MM.1S (cell line): ENCODE measurements around the gene MET.
"Not testable (repeated sequence)": the region's sequence is repeated elsewhere in the genome, so short reads cannot be mapped to it uniquely, and the experiment has no call there.

ENCODE experiments used
- DNase-seq: peaks from one replicate; pipeline ENCODE4 v3.0.0-alpha.2; 2015
- H2AFZ ChIP-seq: fragments of 300-600 bp; sonication (generic); 2 replicates; pipeline ENCODE4 v1.6.0; 2016; ENCODE audit warnings: antibody characterized with exemption, low read length
- H3F3A ChIP-seq: fragments of 300-600 bp; sonication (generic); 2 replicates; pipeline ENCODE4 v1.6.1; 2016; ENCODE audit warnings: mild to moderate bottlenecking, antibody characterized with exemption, low read length, moderate library complexity, mixed read lengths; ENCODE audit not compliant: insufficient read depth
- H3K27ac ChIP-seq: fragments of 300-600 bp; sonication (generic); 2 replicates; pipeline ENCODE4 v1.5.1; 2016; ENCODE audit warnings: mild to moderate bottlenecking, low read length
- H3K27me3 ChIP-seq: fragments of 300-600 bp; sonication (generic); replicated peaks from 2 replicates; pipeline ENCODE4 v1.6.0; 2016; ENCODE audit warnings: low read length; ENCODE audit not compliant: insufficient read depth
- H3K36me3 ChIP-seq: fragments of 300-600 bp; sonication (generic); replicated peaks from 2 replicates; pipeline ENCODE4 v1.6.1; 2016; ENCODE audit warnings: mild to moderate bottlenecking, low read length, mixed read lengths; ENCODE audit not compliant: insufficient read depth
- H3K4me1 ChIP-seq: fragments of 300-600 bp; sonication (generic); 2 replicates; pipeline ENCODE4 v1.6.1; 2016; ENCODE audit warnings: low read length, mixed read lengths
- H3K4me2 ChIP-seq: fragments of 300-600 bp; sonication (generic); 2 replicates; pipeline ENCODE4 v1.6.0; 2016; ENCODE audit warnings: low read depth, low read length
- H3K4me3 ChIP-seq: fragments of 300-600 bp; sonication (generic); 2 replicates; pipeline ENCODE4 v1.5.1; 2016; ENCODE audit warnings: low read length, mixed read lengths
- H3K79me2 ChIP-seq: fragments of 300-600 bp; sonication (generic); 2 replicates; pipeline ENCODE4 v1.6.1; 2016; ENCODE audit warnings: mixed run types, low read length, mixed read lengths
- H3K9ac ChIP-seq: fragments of 300-600 bp; sonication (generic); 2 replicates; pipeline ENCODE4 v1.6.1; 2016; ENCODE audit warnings: low read length, mixed read lengths
- H3K9me2 ChIP-seq: fragments of 300-600 bp; sonication (generic); replicated peaks from 2 replicates; pipeline ENCODE4 v1.6.1; 2016; ENCODE audit warnings: mild to moderate bottlenecking, low read length, mixed read lengths; ENCODE audit not compliant: insufficient read depth
- H3K9me3 ChIP-seq: fragments of 300-600 bp; sonication (generic); replicated peaks from 2 replicates; pipeline ENCODE4 v1.6.1; 2016; ENCODE audit warnings: mild to moderate bottlenecking, low read length, mixed read lengths; ENCODE audit not compliant: insufficient read depth
- H4K20me1 ChIP-seq: fragments of 300-600 bp; sonication (generic); 2 replicates; pipeline ENCODE4 v1.6.1; 2016; ENCODE audit warnings: mild to moderate bottlenecking, low read length, moderate library complexity, mixed read lengths; ENCODE audit not compliant: insufficient read depth
- CTCF ChIP-seq: fragments of 300-600 bp; sonication (generic); IDR thresholded peaks from 2 replicates; pipeline ENCODE4 v1.5.1; 2016; ENCODE audit warnings: antibody characterized with exemption, low read length, mixed read lengths
- EZH2 ChIP-seq: fragments of 300-600 bp; sonication (generic); optimal IDR thresholded peaks from 2 replicates; pipeline ENCODE3; 2017; ENCODE audit warnings: low read depth, mild to moderate bottlenecking, antibody characterized with exemption, low read length, mixed read lengths
- EZH2phosphoT487 ChIP-seq: fragments of 300-600 bp; sonication (generic); IDR thresholded peaks from 2 replicates; pipeline ENCODE4 v1.6.1; 2018; ENCODE audit warnings: antibody characterized with exemption, low read length

The MET gene

GRCh38 chr7:116740755-116741462, 68.9 kb downstream of the MET start:
- Histone ChIP-seq H3K27me3 (no peaks in the 10 kb centered on the region), H3K79me2 (no peaks in the 10 kb centered on the region), H3K36me3 (no peaks in the 10 kb centered on the region), H3K4me2 (no peak overlapping the region), H4K20me1 (no peaks in the 10 kb centered on the region), H3K9me3 (no peaks in the 10 kb centered on the region), H3K9me2 (no peaks in the 10 kb centered on the region), H3K4me3 (no peak overlapping the region), H3K4me1 (no peaks in the 10 kb centered on the region), H3F3A (no peaks in the 10 kb centered on the region), H3K27ac (no peak overlapping the region), H2AFZ (no peak overlapping the region), H3K9ac (no peak overlapping the region)
- no peak for DNase-seq
- no peak for TF ChIP-seq CTCF

- Histone ChIP-seq H3K27ac (no peak overlapping the region), H3K79me2 (no peaks in the 10 kb centered on the region), H4K20me1 (no peaks in the 10 kb centered on the region), H3K27me3 (no peaks in the 10 kb centered on the region), H3K4me3 (no peak overlapping the region), H3K9ac (no peak overlapping the region), H3K4me2 (no peak overlapping the region), H3K4me1 (no peaks in the 10 kb centered on the region), H3K36me3 (no peaks in the 10 kb centered on the region), H2AFZ (no peak overlapping the region), H3F3A (no peaks in the 10 kb centered on the region), H3K9me2 (no peaks in the 10 kb centered on the region), H3K9me3 (no peaks in the 10 kb centered on the region)
- no peak for DNase-seq
- TF ChIP-seq CTCF, result no peak
- no peak for TF ChIP-seq EZH2phosphoT487
- TF ChIP-seq EZH2, result no peak
These were observed 69.8 kb downstream of the MET start for GRCh38 chr7:116741625-116742316.

- Histone ChIP-seq H2AFZ (no peak overlapping the region), H3K4me1 (no peaks in the 10 kb centered on the region), H3K9me2 (no peaks in the 10 kb centered on the region), H3K9me3 (no peaks in the 10 kb centered on the region), H3K36me3 (no peaks in the 10 kb centered on the region), H4K20me1 (no peaks in the 10 kb centered on the region), H3K9ac (no peak overlapping the region), H3K4me3 (no peak overlapping the region), H3K27me3 (no peaks in the 10 kb centered on the region), H3K27ac (no peak overlapping the region), H3K4me2 (no peak overlapping the region), H3F3A (no peaks in the 10 kb centered on the region), H3K79me2 (no peaks in the 10 kb centered on the region)
- TF ChIP-seq EZH2 (no peak), CTCF (no peak), EZH2phosphoT487 (no peak)
- peak; percentile 1 for DNase-seq
These were observed 70.6 kb downstream of the MET start for GRCh38 chr7:116742641-116743040.

GRCh38 chr7:116743835-116744234, 71.8 kb downstream of the MET start:
- H3K4me2 ChIP-seq, H3K4me1 ChIP-seq, H3K27me3 ChIP-seq, H3K36me3 ChIP-seq, H3F3A ChIP-seq, H3K79me2 ChIP-seq, DNase-seq, H3K4me3 ChIP-seq, H3K9me3 ChIP-seq, H2AFZ ChIP-seq, H3K9ac ChIP-seq, H4K20me1 ChIP-seq, H3K27ac ChIP-seq, H3K9me2 ChIP-seq: not testable (repeated sequence)

GRCh38 chr7:116746388-116746787, 74.4 kb downstream of the MET start:
- not testable (repeated sequence) for H3K36me3 ChIP-seq, H3K4me3 ChIP-seq, H2AFZ ChIP-seq, H4K20me1 ChIP-seq, H3K4me1 ChIP-seq, H3F3A ChIP-seq, H3K27me3 ChIP-seq, H3K27ac ChIP-seq, H3K4me2 ChIP-seq, H3K9ac ChIP-seq, DNase-seq, H3K79me2 ChIP-seq, H3K9me3 ChIP-seq, H3K9me2 ChIP-seq
